ENCODE measurements around the gene KCNK10.
A peak's percentile ranks its signal among the peaks of the same experiment; 100 is the strongest.

The KCNK10 gene

DNA sequence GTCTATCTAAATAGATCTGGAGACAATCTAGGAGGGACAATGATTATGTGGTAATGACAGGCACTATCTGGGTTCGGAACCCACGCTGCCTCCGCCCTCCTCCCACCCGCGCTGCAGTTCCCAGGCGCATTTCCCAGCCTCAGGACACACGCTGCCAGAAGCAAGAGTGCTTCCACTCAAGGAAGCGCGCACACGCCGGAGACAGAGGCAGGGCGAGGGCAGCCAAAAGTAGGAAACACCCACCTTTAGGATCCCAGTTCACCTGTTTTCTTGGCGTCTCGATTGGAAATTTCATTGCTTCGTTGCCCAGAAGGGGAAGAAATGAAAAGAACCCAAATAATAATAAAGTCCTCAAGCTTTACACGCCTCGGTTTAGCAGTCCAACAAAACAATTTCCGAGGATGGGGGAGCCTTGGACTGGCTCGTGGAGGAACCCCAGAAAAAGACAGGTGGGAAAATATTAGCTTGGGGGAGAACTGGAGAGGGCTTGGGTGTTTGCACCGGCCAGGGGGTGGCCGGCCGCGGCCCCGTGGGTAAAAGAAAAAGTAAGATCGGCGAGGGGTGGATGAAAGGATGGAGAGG, 474 bp downstream of the KCNK10 start:
- POLR2A ChIA-PET, result no interaction called here
- WGBS (ENCODE audit: insufficient coverage), result 3% methylated on average over 12 of the region's 26 CpGs
- H3K4me3 ChIP-seq (ENCODE audit: control insufficient read depth in 1 of 7, extremely low read depth in 1 of 7, insufficient read depth in 4 of 7, low read depth in 2 of 7, low read length in 6 of 7), result peak overlapping the region; percentile 34 to 73 (median 59)
- DNase-seq, result peak in 1 of 3 donors; percentile 19
- peaks cover 25 to 100% (median 59%) of the 10 kb centered on the region in 5 experiments for H3K27me3 ChIP-seq (replicated peaks in 2 of 5; ENCODE audit: control insufficient read depth in 4 of 5, insufficient read depth in 5 of 5, low read length in 4 of 5)
- H3K9me3 ChIP-seq (ENCODE audit: control extremely low read depth in 1 of 5, control insufficient read depth in 4 of 5, insufficient read depth in 2 of 5, low read depth in 1 of 5, low read length in 4 of 5), result peaks cover 0 to 3% (median 2%) of the 10 kb centered on the region in 5 experiments
- H3K4me1 ChIP-seq (ENCODE audit: control extremely low read depth in 1 of 4, control insufficient read depth in 4 of 4, insufficient read depth in 4 of 4, low read length in 3 of 4), result peaks cover 0 to 26% (median 16%) of the 10 kb centered on the region in 4 experiments
- no peaks in the 10 kb centered on the region for H3K36me3 ChIP-seq (ENCODE audit: control insufficient read depth in 4 of 4, insufficient read depth in 4 of 4, low read length in 3 of 4)
- CTCF ChIA-PET, result interaction anchor here (1.1 kb wide), 1 partner anchor 133 kb away, joined by 3 read pairs; no protein-coding TSS in a partner anchor
- H3K27ac ChIP-seq (ENCODE audit: insufficient read depth in 1 of 2, low read depth in 1 of 2, low read length in 2 of 2, poor library complexity in 1 of 2, severe bottlenecking in 2 of 2), result no peak overlapping the region

DNA sequence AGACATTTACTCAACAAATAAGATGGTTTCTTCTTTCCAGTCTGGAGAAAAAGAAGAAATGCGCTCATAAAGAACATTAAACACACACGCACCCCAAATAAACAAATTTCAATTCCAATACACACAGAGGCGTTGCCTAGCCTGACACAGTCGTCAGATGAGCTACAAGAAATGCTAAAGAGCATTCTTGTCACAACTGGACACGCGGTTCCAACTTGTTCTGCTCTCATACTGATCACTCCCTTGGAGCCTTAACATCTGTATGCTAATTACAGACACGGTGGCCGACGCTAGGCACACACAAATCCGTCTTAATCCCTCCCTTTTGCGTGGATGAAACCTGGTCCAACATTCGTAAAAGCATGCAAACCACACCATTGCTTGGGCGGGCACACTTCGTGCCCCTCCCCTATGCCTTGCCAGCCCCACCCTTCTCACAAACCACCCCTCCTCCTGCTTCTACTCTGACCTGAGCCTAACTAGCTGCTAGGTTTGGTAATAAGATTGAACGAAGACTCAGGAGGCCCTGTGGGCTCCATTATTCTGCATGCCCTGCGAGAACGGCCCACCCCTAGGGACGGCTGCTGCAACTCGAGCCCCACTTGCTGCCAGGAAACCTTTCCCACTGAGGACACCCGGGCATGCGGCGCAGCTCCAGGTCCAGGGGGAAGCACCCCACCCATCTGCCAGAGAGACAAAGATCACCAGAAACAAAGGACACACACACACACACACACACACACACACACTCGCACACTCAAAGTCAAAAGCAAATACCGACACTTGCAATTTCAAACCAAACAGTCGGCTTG, 1.2 kb downstream of the KCNK10 start:
- peaks cover 0 to 3% (median 2%) of the 10 kb centered on the region in 5 experiments for H3K9me3 ChIP-seq (ENCODE audit: control extremely low read depth in 1 of 5, control insufficient read depth in 4 of 5, insufficient read depth in 2 of 5, low read depth in 1 of 5, low read length in 4 of 5)
- peak in 1 of 3 donors; percentile 19 for DNase-seq
- 27% methylated on average over 20 of the region's 25 CpGs for WGBS (ENCODE audit: insufficient coverage)
- CTCF ChIA-PET, result no interaction called here
- H3K4me1 ChIP-seq (ENCODE audit: control extremely low read depth in 1 of 4, control insufficient read depth in 4 of 4, insufficient read depth in 4 of 4, low read length in 3 of 4), result peaks cover 0 to 26% (median 16%) of the 10 kb centered on the region in 4 experiments
- no peaks in the 10 kb centered on the region for H3K36me3 ChIP-seq (ENCODE audit: control insufficient read depth in 4 of 4, insufficient read depth in 4 of 4, low read length in 3 of 4)
- POLR2A ChIA-PET, result no interaction called here
- H3K27ac ChIP-seq (ENCODE audit: insufficient read depth in 1 of 2, low read depth in 1 of 2, low read length in 2 of 2, poor library complexity in 1 of 2, severe bottlenecking in 2 of 2), result no peak overlapping the region
- H3K27me3 ChIP-seq (replicated peaks in 2 of 5; ENCODE audit: control insufficient read depth in 4 of 5, insufficient read depth in 5 of 5, low read length in 4 of 5), result peaks cover 19 to 100% (median 53%) of the 10 kb centered on the region in 5 experiments
- H3K4me3 ChIP-seq (ENCODE audit: control insufficient read depth in 1 of 7, extremely low read depth in 1 of 7, insufficient read depth in 4 of 7, low read depth in 2 of 7, low read length in 6 of 7), result peak overlapping the region in 1 of 7 experiments; percentile 25

DNA sequence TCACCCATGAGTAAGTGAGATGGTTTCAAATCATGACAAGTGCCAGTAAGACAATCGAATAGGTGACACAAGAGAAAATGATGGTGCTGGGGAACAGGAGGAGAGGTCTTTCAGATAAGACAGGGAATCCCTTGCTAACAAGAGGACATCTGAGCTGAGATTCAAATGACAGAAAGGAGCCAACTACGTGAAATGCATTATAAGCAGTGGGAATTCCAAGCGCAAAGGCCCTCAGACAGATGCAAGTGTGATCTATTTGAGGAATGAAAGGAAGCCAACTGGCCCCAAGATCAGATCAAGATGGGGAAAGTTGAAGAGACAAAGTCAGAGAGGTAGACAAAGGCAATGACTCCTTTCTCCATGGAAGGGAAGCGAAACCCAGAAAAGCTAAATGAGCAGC, 4.7 kb downstream of the KCNK10 start:
- Histone ChIP-seq H3K27ac (ENCODE audit: insufficient read depth in 1 of 2, low read depth in 1 of 2, low read length in 2 of 2, poor library complexity in 1 of 2, severe bottlenecking in 2 of 2) (no peak overlapping the region), H3K4me3 (ENCODE audit: control insufficient read depth in 1 of 7, extremely low read depth in 1 of 7, insufficient read depth in 4 of 7, low read depth in 2 of 7, low read length in 6 of 7) (no peak overlapping the region), H3K4me1 (ENCODE audit: control extremely low read depth in 1 of 4, control insufficient read depth in 4 of 4, insufficient read depth in 4 of 4, low read length in 3 of 4) (peaks cover 0 to 12% (median 7%) of the 10 kb centered on the region in 4 experiments), H3K36me3 (ENCODE audit: control insufficient read depth in 4 of 4, insufficient read depth in 4 of 4, low read length in 3 of 4) (no peaks in the 10 kb centered on the region), H3K9me3 (ENCODE audit: control extremely low read depth in 1 of 5, control insufficient read depth in 4 of 5, insufficient read depth in 2 of 5, low read depth in 1 of 5, low read length in 4 of 5) (peaks cover 0 to 7% (median 2%) of the 10 kb centered on the region in 5 experiments), H3K27me3 (replicated peaks in 2 of 5; ENCODE audit: control insufficient read depth in 4 of 5, insufficient read depth in 5 of 5, low read length in 4 of 5) (peaks cover 8 to 74% (median 35%) of the 10 kb centered on the region in 5 experiments)
- ChIA-PET CTCF (no interaction called here), POLR2A (no interaction called here)
- 91% methylated on average over 4 of the region's 4 CpGs for WGBS (ENCODE audit: insufficient coverage)
- DNase-seq, result no peak

DNA sequence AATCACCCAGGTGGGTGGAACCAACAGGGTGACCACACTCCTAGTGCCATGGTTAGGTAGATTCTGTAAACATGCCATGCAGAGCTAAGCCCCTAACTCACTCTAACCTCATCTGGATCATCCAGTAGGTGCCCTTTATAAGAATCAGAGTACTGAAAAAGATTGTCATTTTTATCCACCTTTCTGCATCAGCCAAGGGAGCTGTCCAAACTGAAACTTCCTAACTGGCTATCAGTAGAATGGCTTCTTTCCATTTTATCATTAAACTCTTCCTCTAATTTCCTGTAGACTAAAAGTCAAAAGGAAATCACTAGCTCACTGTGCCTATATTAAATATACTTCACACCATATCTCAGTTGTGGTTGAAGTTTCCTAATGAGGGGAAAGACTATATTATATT, 6.5 kb downstream of the KCNK10 start:
- Histone ChIP-seq H3K36me3 (ENCODE audit: control insufficient read depth in 4 of 4, insufficient read depth in 4 of 4, low read length in 3 of 4) (no peaks in the 10 kb centered on the region), H3K27me3 (replicated peaks in 2 of 5; ENCODE audit: control insufficient read depth in 4 of 5, insufficient read depth in 5 of 5, low read length in 4 of 5) (peaks cover 8 to 55% (median 24%) of the 10 kb centered on the region in 5 experiments), H3K9me3 (ENCODE audit: control extremely low read depth in 1 of 5, control insufficient read depth in 4 of 5, insufficient read depth in 2 of 5, low read depth in 1 of 5, low read length in 4 of 5) (peaks cover 0 to 8% (median 2%) of the 10 kb centered on the region in 5 experiments), H3K27ac (ENCODE audit: insufficient read depth in 1 of 2, low read depth in 1 of 2, low read length in 2 of 2, poor library complexity in 1 of 2, severe bottlenecking in 2 of 2) (no peak overlapping the region), H3K4me3 (ENCODE audit: control insufficient read depth in 1 of 7, extremely low read depth in 1 of 7, insufficient read depth in 4 of 7, low read depth in 2 of 7, low read length in 6 of 7) (no peak overlapping the region), H3K4me1 (ENCODE audit: control extremely low read depth in 1 of 4, control insufficient read depth in 4 of 4, insufficient read depth in 4 of 4, low read length in 3 of 4) (no peaks in the 10 kb centered on the region)
- ChIA-PET CTCF (no interaction called here), POLR2A (no interaction called here)
- DNase-seq, result no peak

DNA sequence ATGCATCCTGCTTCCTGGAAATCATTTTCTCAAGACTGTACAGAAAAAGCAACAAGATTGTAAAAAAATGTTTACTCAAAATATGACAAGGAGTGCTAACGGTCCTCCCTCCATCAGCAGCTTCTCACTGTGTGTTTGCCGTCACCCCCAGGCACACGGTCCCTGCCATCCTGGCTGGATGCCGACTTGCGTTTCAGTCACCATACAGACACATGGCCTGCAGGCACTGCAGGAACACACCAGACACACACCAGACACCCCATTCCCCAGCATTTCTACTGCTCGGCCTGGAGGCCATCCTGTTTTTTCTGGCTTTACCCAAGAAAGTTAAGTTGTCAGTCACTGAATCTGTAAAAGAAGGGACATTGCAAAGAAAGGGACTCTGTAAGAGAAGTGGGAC, 10.8 kb downstream of the KCNK10 start:
- ChIA-PET CTCF (no interaction called here), POLR2A (no interaction called here)
- Histone ChIP-seq H3K9me3 (ENCODE audit: control extremely low read depth in 1 of 5, control insufficient read depth in 4 of 5, insufficient read depth in 2 of 5, low read depth in 1 of 5, low read length in 4 of 5) (peaks cover 0 to 5% (median 2%) of the 10 kb centered on the region in 5 experiments), H3K4me1 (ENCODE audit: control extremely low read depth in 1 of 4, control insufficient read depth in 4 of 4, insufficient read depth in 4 of 4, low read length in 3 of 4) (no peaks in the 10 kb centered on the region), H3K36me3 (ENCODE audit: control insufficient read depth in 4 of 4, insufficient read depth in 4 of 4, low read length in 3 of 4) (no peaks in the 10 kb centered on the region), H3K27me3 (replicated peaks in 2 of 5; ENCODE audit: control insufficient read depth in 4 of 5, insufficient read depth in 5 of 5, low read length in 4 of 5) (peaks cover 0 to 12% (median 6%) of the 10 kb centered on the region in 5 experiments), H3K4me3 (ENCODE audit: control insufficient read depth in 1 of 7, extremely low read depth in 1 of 7, insufficient read depth in 4 of 7, low read depth in 2 of 7, low read length in 6 of 7) (no peak overlapping the region), H3K27ac (ENCODE audit: insufficient read depth in 1 of 2, low read depth in 1 of 2, low read length in 2 of 2, poor library complexity in 1 of 2, severe bottlenecking in 2 of 2) (no peak overlapping the region)
- DNase-seq, result no peak
- WGBS (ENCODE audit: insufficient coverage), result 96% methylated on average over 5 of the region's 6 CpGs

DNA sequence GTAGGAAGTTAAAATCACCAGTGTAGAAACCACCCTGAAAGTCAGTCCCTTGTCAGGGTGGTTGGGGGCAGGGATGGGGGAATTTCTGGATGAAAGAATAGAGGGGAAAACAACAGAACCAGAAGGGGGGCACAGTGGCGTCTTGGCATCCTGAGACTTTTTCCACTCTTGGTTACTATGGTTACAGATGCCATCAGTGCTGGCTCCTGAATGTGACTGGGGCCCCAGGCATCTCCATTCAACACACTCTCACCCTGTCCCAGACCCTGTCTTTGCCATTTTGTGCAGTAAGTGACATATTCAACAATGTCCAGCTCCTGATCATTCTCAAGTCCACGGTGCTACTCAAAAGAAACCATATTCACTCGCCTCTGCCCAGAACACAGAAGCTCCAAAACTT, 11.3 kb downstream of the KCNK10 start:
- Histone ChIP-seq H3K27me3 (replicated peaks in 2 of 5; ENCODE audit: control insufficient read depth in 4 of 5, insufficient read depth in 5 of 5, low read length in 4 of 5) (peaks cover 0 to 8% (median 6%) of the 10 kb centered on the region in 5 experiments), H3K36me3 (ENCODE audit: control insufficient read depth in 4 of 4, insufficient read depth in 4 of 4, low read length in 3 of 4) (no peaks in the 10 kb centered on the region), H3K9me3 (ENCODE audit: control extremely low read depth in 1 of 5, control insufficient read depth in 4 of 5, insufficient read depth in 2 of 5, low read depth in 1 of 5, low read length in 4 of 5) (peaks cover 0 to 5% (median 2%) of the 10 kb centered on the region in 5 experiments), H3K4me3 (ENCODE audit: control insufficient read depth in 1 of 7, extremely low read depth in 1 of 7, insufficient read depth in 4 of 7, low read depth in 2 of 7, low read length in 6 of 7) (no peak overlapping the region), H3K27ac (ENCODE audit: insufficient read depth in 1 of 2, low read depth in 1 of 2, low read length in 2 of 2, poor library complexity in 1 of 2, severe bottlenecking in 2 of 2) (no peak overlapping the region), H3K4me1 (ENCODE audit: control extremely low read depth in 1 of 4, control insufficient read depth in 4 of 4, insufficient read depth in 4 of 4, low read length in 3 of 4) (no peaks in the 10 kb centered on the region)
- ChIA-PET CTCF (no interaction called here), POLR2A (no interaction called here)
- no peak for DNase-seq
- WGBS (ENCODE audit: insufficient coverage), result 94% methylated on average over 3 of the region's 3 CpGs

DNA sequence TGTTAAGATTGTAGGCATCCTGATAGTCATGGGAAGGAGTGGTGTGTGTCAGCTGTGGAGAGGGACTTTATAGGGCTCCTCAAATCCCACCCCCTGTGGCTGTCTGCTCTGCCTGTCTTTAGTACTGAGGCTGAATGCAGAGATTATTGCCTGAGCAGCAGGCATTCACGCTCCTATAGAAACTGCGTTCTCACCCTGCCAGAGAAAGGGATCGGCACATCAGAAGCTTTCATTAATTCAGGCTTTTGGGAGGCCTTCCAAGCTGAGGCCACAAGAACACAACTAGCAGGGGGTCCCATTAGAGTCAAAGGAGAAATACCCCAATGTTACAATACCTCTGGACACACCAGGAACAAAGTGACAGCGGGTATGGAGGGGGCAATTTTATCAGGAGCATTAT, 12.6 kb downstream of the KCNK10 start:
- POLR2A ChIA-PET, result no interaction called here
- 91% methylated on average over 4 of the region's 4 CpGs for WGBS (ENCODE audit: insufficient coverage)
- peaks cover 0 to 5% (median 2%) of the 10 kb centered on the region in 5 experiments for H3K9me3 ChIP-seq (ENCODE audit: control extremely low read depth in 1 of 5, control insufficient read depth in 4 of 5, insufficient read depth in 2 of 5, low read depth in 1 of 5, low read length in 4 of 5)
- no peaks in the 10 kb centered on the region for H3K36me3 ChIP-seq (ENCODE audit: control insufficient read depth in 4 of 4, insufficient read depth in 4 of 4, low read length in 3 of 4)
- no peak overlapping the region for H3K27ac ChIP-seq (ENCODE audit: insufficient read depth in 1 of 2, low read depth in 1 of 2, low read length in 2 of 2, poor library complexity in 1 of 2, severe bottlenecking in 2 of 2)
- no peak for DNase-seq
- peaks cover 0 to 2% (median 0%) of the 10 kb centered on the region in 5 experiments for H3K27me3 ChIP-seq (replicated peaks in 2 of 5; ENCODE audit: control insufficient read depth in 4 of 5, insufficient read depth in 5 of 5, low read length in 4 of 5)
- H3K4me3 ChIP-seq (ENCODE audit: control insufficient read depth in 1 of 7, extremely low read depth in 1 of 7, insufficient read depth in 4 of 7, low read depth in 2 of 7, low read length in 6 of 7), result no peak overlapping the region
- CTCF ChIA-PET, result no interaction called here
- no peaks in the 10 kb centered on the region for H3K4me1 ChIP-seq (ENCODE audit: control extremely low read depth in 1 of 4, control insufficient read depth in 4 of 4, insufficient read depth in 4 of 4, low read length in 3 of 4)

Measured in common myeloid progenitor, CD34-positive (primary cell).